ENCODE data around the gene DOCK11. TPM values are rescaled to one million over a fixed set of nuclear protein-coding genes. Genes with fewer than 3 reads are reported as not detected.

Gene DOCK11
- total and polyA plus RNA-seq, 2 experiments from 2014 or later = 7.6 to 8.3 TPM

GRCh38 chrX:118540342-118540741, 44.7 kb downstream of the DOCK11 start:
- H3K4me1 ChIP-seq (ENCODE audit: insufficient read depth) = no peaks in the 10 kb centered on the region
- H3K9me3 ChIP-seq (ENCODE audit: low read depth) = no peaks in the 10 kb centered on the region
- no peaks in the 10 kb centered on the region for H4K20me1 ChIP-seq (ENCODE audit: insufficient read depth, poor library complexity, severe bottlenecking)
- no peak for DNase-seq (ENCODE audit: low spot score)
- no peak overlapping the region for H3K27ac ChIP-seq
- H3K36me3 ChIP-seq (replicated peaks; ENCODE audit: insufficient read depth, low read depth) = no peaks in the 10 kb centered on the region
- no peaks in the 10 kb centered on the region for H3K27me3 ChIP-seq
- no peak for TF ChIP-seq EZH2 (IDR thresholded peaks at IDR 0.05; ENCODE audit: borderline replicate concordance)
- no peak for TF ChIP-seq EZH2phosphoT487 (IDR thresholded peaks at IDR 0.05; ENCODE audit: low read depth, severe bottlenecking, unreplicated experiment)
- TF ChIP-seq CTCF (IDR thresholded peaks at IDR 0.05; ENCODE audit: poor library complexity) = no peak
- H3K4me2 ChIP-seq = no peak overlapping the region
- H2AFZ ChIP-seq = no peak overlapping the region
- WGBS (ENCODE audit: low lambda C conversion rate, missing lambda C conversion rate) = 76% methylated on average over 4 of the region's 4 CpGs
- no peaks in the 10 kb centered on the region for H3K79me2 ChIP-seq
- H3K9me2 ChIP-seq (replicated peaks; ENCODE audit: insufficient read depth) = no peaks in the 10 kb centered on the region
- no peak overlapping the region for H3K4me3 ChIP-seq

- DNase-seq (ENCODE audit: low spot score) = no peak
- no peaks in the 10 kb centered on the region for H4K20me1 ChIP-seq (ENCODE audit: insufficient read depth, poor library complexity, severe bottlenecking)
- TF ChIP-seq EZH2 (IDR thresholded peaks at IDR 0.05; ENCODE audit: borderline replicate concordance) = no peak
- H3K27ac ChIP-seq = no peak overlapping the region
- 67% methylated on average over 3 of the region's 3 CpGs for WGBS (ENCODE audit: low lambda C conversion rate, missing lambda C conversion rate)
- no peaks in the 10 kb centered on the region for H3K4me1 ChIP-seq (ENCODE audit: insufficient read depth)
- H2AFZ ChIP-seq = no peak overlapping the region
- H3K79me2 ChIP-seq = no peaks in the 10 kb centered on the region
- no peak overlapping the region for H3K4me2 ChIP-seq
- H3K27me3 ChIP-seq = no peaks in the 10 kb centered on the region
- H3K9me3 ChIP-seq (ENCODE audit: low read depth) = no peaks in the 10 kb centered on the region
- H3K36me3 ChIP-seq (replicated peaks; ENCODE audit: insufficient read depth, low read depth) = no peaks in the 10 kb centered on the region
- H3K4me3 ChIP-seq = no peak overlapping the region
- H3K9me2 ChIP-seq (replicated peaks; ENCODE audit: insufficient read depth) = no peaks in the 10 kb centered on the region
Observed at GRCh38 chrX:118541482-118541881, 45.9 kb downstream of the DOCK11 start.

GRCh38 chrX:118545510-118545909, 49.9 kb downstream of the DOCK11 start:
- no peak overlapping the region for H3K4me2 ChIP-seq
- H3K4me1 ChIP-seq (ENCODE audit: insufficient read depth) = no peaks in the 10 kb centered on the region

GRCh38 chrX:118548841-118549240, 53.2 kb downstream of the DOCK11 start:
- H2AFZ ChIP-seq = no peak overlapping the region
- 68% methylated on average over 3 of the region's 3 CpGs for WGBS (ENCODE audit: low lambda C conversion rate, missing lambda C conversion rate)
- H4K20me1 ChIP-seq (ENCODE audit: insufficient read depth, poor library complexity, severe bottlenecking) = no peaks in the 10 kb centered on the region
- H3K4me3 ChIP-seq = no peak overlapping the region
- no peak overlapping the region for H3K27ac ChIP-seq
- H3K4me2 ChIP-seq = no peak overlapping the region
- H3K9me3 ChIP-seq (ENCODE audit: low read depth) = no peaks in the 10 kb centered on the region
- H3K79me2 ChIP-seq = no peaks in the 10 kb centered on the region
- no peaks in the 10 kb centered on the region for H3K27me3 ChIP-seq
- no peak for TF ChIP-seq EZH2 (IDR thresholded peaks at IDR 0.05; ENCODE audit: borderline replicate concordance)
- TF ChIP-seq EZH2phosphoT487 (IDR thresholded peaks at IDR 0.05; ENCODE audit: low read depth, severe bottlenecking, unreplicated experiment) = no peak
- TF ChIP-seq CTCF (IDR thresholded peaks at IDR 0.05; ENCODE audit: poor library complexity) = no peak
- H3K4me1 ChIP-seq (ENCODE audit: insufficient read depth) = no peaks in the 10 kb centered on the region
- no peaks in the 10 kb centered on the region for H3K36me3 ChIP-seq (replicated peaks; ENCODE audit: insufficient read depth, low read depth)
- DNase-seq (ENCODE audit: low spot score) = no peak
- no peaks in the 10 kb centered on the region for H3K9me2 ChIP-seq (replicated peaks; ENCODE audit: insufficient read depth)

More at GRCh38 chrX:118545510-118545909, 49.9 kb downstream of the DOCK11 start:
- Histone ChIP-seq H3K79me2 (no peaks in the 10 kb centered on the region), H3K9me3 (ENCODE audit: low read depth) (no peaks in the 10 kb centered on the region), H3K27me3 (no peaks in the 10 kb centered on the region), H2AFZ (no peak overlapping the region), H3K9me2 (replicated peaks; ENCODE audit: insufficient read depth) (no peaks in the 10 kb centered on the region), H3K27ac (no peak overlapping the region), H3K36me3 (replicated peaks; ENCODE audit: insufficient read depth, low read depth) (no peaks in the 10 kb centered on the region), H4K20me1 (ENCODE audit: insufficient read depth, poor library complexity, severe bottlenecking) (no peaks in the 10 kb centered on the region), H3K4me3 (no peak overlapping the region)
- no peak for TF ChIP-seq EZH2phosphoT487 (IDR thresholded peaks at IDR 0.05; ENCODE audit: low read depth, severe bottlenecking, unreplicated experiment)
- no peak for TF ChIP-seq EZH2 (IDR thresholded peaks at IDR 0.05; ENCODE audit: borderline replicate concordance)
- no peak for TF ChIP-seq CTCF (IDR thresholded peaks at IDR 0.05; ENCODE audit: poor library complexity)
- WGBS (ENCODE audit: low lambda C conversion rate, missing lambda C conversion rate) = 75% methylated on average over 5 of the region's 5 CpGs
- DNase-seq (ENCODE audit: low spot score) = no peak

All from hepatocyte (in vitro differentiated cells).